Measurements from ENCODE around the gene MYOM1.
"Not testable (repeated sequence)": the region's sequence is repeated elsewhere in the genome, so short reads cannot be mapped to it uniquely, and the experiment has no call there.

The MYOM1 gene

DNA sequence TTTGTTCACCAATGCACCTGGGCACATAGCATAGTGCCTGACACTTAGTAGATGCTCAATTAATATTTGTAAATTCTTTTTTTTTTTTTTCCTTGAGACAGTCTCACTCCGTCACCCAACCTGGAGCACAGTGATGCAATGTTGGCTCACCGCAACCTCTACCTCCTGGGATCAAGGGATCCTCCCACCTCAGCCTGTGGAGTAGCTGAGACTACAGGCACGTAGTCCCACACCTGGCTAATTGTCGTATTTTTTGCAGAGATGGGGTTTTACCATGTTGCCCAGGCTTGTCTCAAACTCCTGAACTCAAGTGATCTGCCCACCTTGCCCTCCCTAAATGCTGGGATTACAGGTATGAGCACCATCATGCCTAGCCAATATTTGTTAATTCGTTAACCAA lies 183.7 kb downstream of the MYOM1 start:
- DNase-seq (ENCODE audit: low read depth) = no peak
- TF ChIP-seq, protein P1, sequence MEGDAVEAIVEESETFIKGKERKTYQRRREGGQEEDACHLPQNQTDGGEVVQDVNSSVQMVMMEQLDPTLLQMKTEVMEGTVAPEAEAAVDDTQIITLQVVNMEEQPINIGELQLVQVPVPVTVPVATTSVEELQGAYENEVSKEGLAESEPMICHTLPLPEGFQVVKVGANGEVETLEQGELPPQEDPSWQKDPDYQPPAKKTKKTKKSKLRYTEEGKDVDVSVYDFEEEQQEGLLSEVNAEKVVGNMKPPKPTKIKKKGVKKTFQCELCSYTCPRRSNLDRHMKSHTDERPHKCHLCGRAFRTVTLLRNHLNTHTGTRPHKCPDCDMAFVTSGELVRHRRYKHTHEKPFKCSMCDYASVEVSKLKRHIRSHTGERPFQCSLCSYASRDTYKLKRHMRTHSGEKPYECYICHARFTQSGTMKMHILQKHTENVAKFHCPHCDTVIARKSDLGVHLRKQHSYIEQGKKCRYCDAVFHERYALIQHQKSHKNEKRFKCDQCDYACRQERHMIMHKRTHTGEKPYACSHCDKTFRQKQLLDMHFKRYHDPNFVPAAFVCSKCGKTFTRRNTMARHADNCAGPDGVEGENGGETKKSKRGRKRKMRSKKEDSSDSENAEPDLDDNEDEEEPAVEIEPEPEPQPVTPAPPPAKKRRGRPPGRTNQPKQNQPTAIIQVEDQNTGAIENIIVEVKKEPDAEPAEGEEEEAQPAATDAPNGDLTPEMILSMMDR (IDR thresholded peaks at IDR 0.05; ENCODE audit: control insufficient read depth, insufficient read depth, low read depth, low read length, missing control alignments) = no peak
- H3K4me3 ChIP-seq (ENCODE audit: control insufficient read depth, low read depth, low read length) = no peak overlapping the region

DNA sequence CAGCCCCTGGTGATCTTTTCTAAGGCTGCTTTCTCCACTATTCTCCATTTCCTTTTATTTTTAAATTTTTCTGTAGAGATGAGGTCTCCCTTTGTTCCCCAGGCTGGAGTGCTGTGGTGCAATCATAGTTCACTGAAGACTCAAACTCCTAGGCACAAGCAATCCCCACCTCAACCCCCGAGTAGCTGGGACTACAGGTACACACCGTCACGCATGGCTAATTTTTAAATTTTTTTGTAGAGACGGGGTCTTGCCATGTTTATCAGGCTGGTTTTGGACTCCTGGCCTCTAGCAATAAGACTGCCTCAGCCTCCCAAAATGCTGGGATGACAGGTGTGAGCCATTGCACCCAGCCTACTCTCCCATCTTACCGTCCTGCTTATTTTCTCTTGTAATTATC lies 184.1 kb downstream of the MYOM1 start:
- no peak overlapping the region for H3K4me3 ChIP-seq (ENCODE audit: control insufficient read depth, low read depth, low read length)
- no peak for DNase-seq (ENCODE audit: low read depth)
- TF ChIP-seq, protein P1 (IDR thresholded peaks at IDR 0.05; ENCODE audit: control insufficient read depth, insufficient read depth, low read depth, low read length, missing control alignments) = no peak

DNA sequence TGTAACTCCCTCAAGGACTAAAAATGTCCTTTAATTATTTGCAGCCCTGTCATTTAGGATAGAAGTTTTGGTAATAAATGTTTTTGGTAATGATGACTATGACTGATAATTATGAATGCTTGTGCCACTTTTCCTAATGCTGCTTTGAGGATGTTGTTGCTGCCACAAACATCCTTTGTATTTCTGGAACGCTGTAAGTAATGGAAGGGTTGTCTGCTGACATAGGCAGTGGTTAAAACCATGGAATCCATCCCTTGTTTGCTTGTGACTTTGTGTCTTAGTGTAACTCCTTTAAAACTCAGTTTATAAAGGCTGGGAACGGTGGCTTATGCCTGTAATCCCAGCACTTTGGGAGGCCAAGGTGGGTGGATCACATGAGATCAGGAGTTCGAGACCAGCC lies 187.0 kb downstream of the MYOM1 start:
- H3K4me3 ChIP-seq (ENCODE audit: control insufficient read depth, low read depth, low read length) = no peak overlapping the region
- TF ChIP-seq, protein P1 (IDR thresholded peaks at IDR 0.05; ENCODE audit: control insufficient read depth, insufficient read depth, low read depth, low read length, missing control alignments) = no peak
- no peak for DNase-seq (ENCODE audit: low read depth)

DNA sequence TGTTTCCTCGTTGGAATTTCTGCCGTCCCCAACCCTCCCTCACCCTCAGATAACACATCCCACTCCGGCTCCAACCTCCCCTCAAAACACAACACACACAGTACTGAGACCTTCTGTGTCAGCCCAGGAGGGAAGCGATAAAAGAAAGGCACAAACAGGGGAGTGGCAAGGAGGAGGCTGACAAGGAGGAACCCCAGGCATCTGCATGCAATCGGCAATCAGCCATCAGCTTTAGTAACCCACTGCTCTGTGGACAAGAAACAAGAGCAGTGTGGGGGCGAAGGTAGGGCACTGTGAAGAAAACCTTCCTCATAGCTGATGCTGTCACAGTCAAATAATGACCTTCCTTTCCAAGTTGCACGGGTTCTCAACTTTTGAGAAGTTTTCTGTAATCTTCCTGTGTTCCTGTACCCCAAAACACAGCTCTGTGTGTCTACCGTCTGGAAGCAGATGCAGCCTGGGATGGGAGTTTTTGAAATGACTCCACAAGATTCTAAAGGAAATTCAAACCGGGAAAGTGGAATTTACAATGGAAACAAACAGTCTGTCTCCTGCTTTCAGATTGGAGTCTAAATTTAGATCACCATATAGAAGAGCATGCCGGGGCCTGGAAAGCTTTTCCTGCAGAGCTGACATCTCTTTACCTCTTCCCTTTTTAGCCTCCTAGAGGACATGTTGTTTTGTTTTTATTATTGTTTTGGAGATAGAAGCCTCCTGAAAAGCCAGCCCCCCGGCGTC lies 190.4 kb downstream of the MYOM1 start:
- TF ChIP-seq, protein P1 (IDR thresholded peaks at IDR 0.05; ENCODE audit: control insufficient read depth, insufficient read depth, low read depth, low read length, missing control alignments) = no peak
- DNase-seq (ENCODE audit: low read depth) = no peak
- H3K4me3 ChIP-seq (ENCODE audit: control insufficient read depth, low read depth, low read length) = no peak overlapping the region

DNA sequence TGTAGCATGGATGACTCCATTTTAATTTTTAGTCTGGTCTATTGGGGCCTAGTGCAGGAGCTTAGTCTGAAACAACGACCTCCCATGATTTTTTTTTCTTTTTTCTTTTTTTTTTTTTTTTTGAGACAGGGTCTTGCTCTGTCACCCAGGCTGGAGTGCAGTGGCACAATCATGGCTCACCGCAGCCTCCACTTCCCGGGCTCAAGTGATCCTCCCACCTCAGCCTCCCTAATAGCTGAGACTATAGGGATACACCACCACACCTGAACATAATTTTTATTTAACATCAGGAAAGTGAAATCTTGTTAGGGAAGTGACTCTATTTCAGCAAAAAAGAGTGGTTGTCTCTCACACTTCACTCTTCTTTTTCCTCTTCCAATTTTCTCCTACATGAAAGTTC lies 191.7 kb downstream of the MYOM1 start:
- DNase-seq (ENCODE audit: low read depth); H3K4me3 ChIP-seq (ENCODE audit: control insufficient read depth, low read depth, low read length): not testable (repeated sequence)

DNA sequence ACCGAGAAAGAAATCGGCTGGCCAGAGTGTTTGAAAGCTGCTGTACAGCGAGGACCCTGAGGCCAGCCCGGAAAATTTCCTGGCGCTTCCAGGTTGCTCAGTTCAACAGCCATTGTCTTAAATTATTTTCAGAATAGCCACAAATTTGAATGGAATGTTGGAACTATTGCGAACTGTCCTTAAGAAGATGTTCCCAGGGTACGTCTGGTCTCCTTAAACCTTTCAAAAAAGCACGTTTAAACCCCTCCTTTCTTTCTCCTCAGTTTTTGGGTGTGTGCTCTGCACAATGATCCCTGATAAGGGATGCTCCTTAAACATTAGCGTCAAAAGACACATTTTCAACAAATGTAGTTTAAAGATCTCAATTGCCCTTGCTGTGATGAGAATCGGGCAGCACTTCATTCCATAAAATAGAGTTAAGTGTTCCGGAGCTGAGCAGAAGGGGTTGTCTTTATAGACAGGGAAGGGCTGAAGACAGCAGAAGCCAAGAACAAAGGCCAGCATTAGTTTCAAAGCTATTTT lies 192.3 kb downstream of the MYOM1 start:
- no peak for DNase-seq (ENCODE audit: low read depth)
- TF ChIP-seq, protein P1 (IDR thresholded peaks at IDR 0.05; ENCODE audit: control insufficient read depth, insufficient read depth, low read depth, low read length, missing control alignments) = no peak
- no peak overlapping the region for H3K4me3 ChIP-seq (ENCODE audit: control insufficient read depth, low read depth, low read length)

DNA sequence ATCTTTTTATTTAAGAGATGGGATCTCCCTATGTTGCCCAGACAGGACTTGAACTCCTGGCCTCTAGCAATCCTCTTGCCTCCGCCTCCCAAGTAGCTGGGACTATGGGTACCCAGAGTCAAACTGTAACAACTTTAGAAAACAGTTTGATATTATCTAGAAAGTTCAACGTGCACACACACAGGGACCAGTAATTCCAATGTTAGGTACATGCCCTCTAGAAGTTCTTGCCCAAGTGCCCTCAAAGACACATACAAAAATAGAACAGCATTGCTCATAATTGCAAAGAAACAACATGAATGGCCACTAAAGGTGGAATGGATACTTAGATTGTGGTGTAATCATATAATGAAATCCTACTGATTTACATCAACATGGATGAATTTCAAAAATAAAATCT lies 194.2 kb downstream of the MYOM1 start:
- TF ChIP-seq, protein P1 (IDR thresholded peaks at IDR 0.05; ENCODE audit: control insufficient read depth, insufficient read depth, low read depth, low read length, missing control alignments) = no peak
- DNase-seq (ENCODE audit: low read depth) = no peak
- H3K4me3 ChIP-seq (ENCODE audit: control insufficient read depth, low read depth, low read length) = no peak overlapping the region

DNA sequence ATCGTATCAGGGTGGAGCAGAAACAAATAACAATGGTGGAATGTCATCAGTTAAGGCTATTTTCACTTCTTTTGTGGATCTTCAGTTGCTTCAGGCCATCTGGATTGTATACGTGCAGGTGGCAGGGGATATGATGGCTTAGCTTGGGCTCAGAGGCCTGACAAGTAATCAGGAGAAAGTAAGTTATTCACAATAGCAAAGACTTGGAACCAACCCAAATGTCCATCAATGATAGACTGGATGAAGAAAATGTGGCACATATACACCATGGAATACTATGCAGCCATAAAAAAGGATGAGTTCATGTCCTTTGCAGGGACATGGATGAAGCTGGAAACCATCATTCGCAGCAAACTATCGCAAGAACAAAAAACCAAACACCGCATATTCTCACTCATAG lies 196.2 kb downstream of the MYOM1 start:
- H3K4me3 ChIP-seq (ENCODE audit: control insufficient read depth, low read depth, low read length); DNase-seq (ENCODE audit: low read depth): not testable (repeated sequence)

Measured in AG09309 (cell line).